Measurements from ENCODE around the gene PRKAG1. TPM values are rescaled to one million over a fixed set of nuclear protein-coding genes. Genes with fewer than 3 reads are reported as not detected.

PRKAG1 gene
- total and polyA plus RNA-seq, 10 of the 15 experiments (the other 5 are each of a cell fraction or from before 2014, with no cell fraction given), result 44.5 to 91.6 (median 60.9) TPM

- intact Hi-C loops (cut with micrococcal nuclease; ENCODE audit: unreplicated experiment) (no loop called here), in situ Hi-C loops (cut with MboI) (no loop called here)
- CTCF ChIA-PET, result interaction anchor here (1.2 to 1.7 kb wide), 3 partner anchors 11 to 56 kb away, joined by 4 to 6 read pairs (median 4); no protein-coding TSS in a partner anchor
- no peak for FAIRE-seq
- no peaks in the 10 kb centered on the region for H3K9me3 ChIP-seq (replicated peaks; ENCODE audit: control insufficient read depth, insufficient read depth, low read length)
- no TSS peak for BruUV-seq (replicated peaks)
- H3K4me2 ChIP-seq (ENCODE audit: control insufficient read depth, insufficient read depth), result no peak overlapping the region
- ATAC-seq, result no peak
- SMC1A ChIA-PET (ENCODE audit: uncharacterized antibody, unreplicated experiment), result interaction anchor here (1.2 kb wide), 1 partner anchor 52 kb away, joined by 6 read pairs; no protein-coding TSS in a partner anchor
- H3K4me3 ChIP-seq, result no peak overlapping the region
- H3K4me1 ChIP-seq (ENCODE audit: control insufficient read depth, insufficient read depth, low read length), result no peaks in the 10 kb centered on the region
- no peak overlapping the region for H3K9ac ChIP-seq (ENCODE audit: control insufficient read depth, insufficient read depth, low read length)
- RAD21 ChIA-PET (ENCODE audit: unreplicated experiment), result interaction anchor here (1.0 kb wide), 1 partner anchor 14 kb away, joined by 3 read pairs; no protein-coding TSS in a partner anchor
- no peaks in the 10 kb centered on the region; the same call in none of the 2 replicates for H3K79me2 ChIP-seq (ENCODE audit: control insufficient read depth, insufficient read depth, low read length)
- no peak overlapping the region for H3K27ac ChIP-seq (ENCODE audit: control insufficient read depth, insufficient read depth)
- 83% methylated on average over 10 of the region's 10 CpGs for WGBS (ENCODE audit: insufficient coverage, insufficient replicate concordance, low lambda C conversion rate, missing lambda C conversion rate)
- POLR2A ChIA-PET, result interaction anchor here (0.6 kb wide), 1 partner anchor 21 kb away, joined by 3 read pairs; the partner anchor contains the start of gene RHEBL1
- H4K20me1 ChIP-seq (ENCODE audit: control insufficient read depth, insufficient read depth), result peaks cover 11% of the 10 kb centered on the region
- no peaks in the 10 kb centered on the region for H3K27me3 ChIP-seq (replicated peaks in 1 of 2; ENCODE audit: control insufficient read depth in 2 of 2, insufficient read depth in 2 of 2, low read length in 1 of 2)
- DNase-seq (ENCODE audit: low read depth, low spot score), result no peak
- no peak overlapping the region for H2AFZ ChIP-seq (ENCODE audit: control insufficient read depth, low read depth, low read length)
- peaks cover 54 to 74% of the 10 kb centered on the region in 2 experiments for H3K36me3 ChIP-seq (ENCODE audit: control insufficient read depth in 2 of 2, insufficient read depth in 2 of 2, low read length in 1 of 2)
- TF ChIP-seq ZSCAN29 (IDR thresholded peaks at IDR 0.05) (no peak), JUND (IDR thresholded peaks at IDR 0.05; ENCODE audit: low read depth, low read length) (no peak), PAX5 (IDR thresholded peaks at IDR 0.05; ENCODE audit: borderline replicate concordance, low read depth, low read length) (no peak), GATAD2B (conservative IDR thresholded peaks at IDR 0.05; ENCODE audit: low read depth) (no peak), E2F4 (IDR thresholded peaks at IDR 0.05; ENCODE audit: low read depth, low read length) (no peak), RAD51 (IDR thresholded peaks at IDR 0.05) (no peak), RFX5 (IDR thresholded peaks at IDR 0.05; ENCODE audit: low read depth, low read length) (no peak), MYB (IDR thresholded peaks at IDR 0.05; ENCODE audit: borderline replicate concordance, low read depth, low read length) (no peak), CBX5 (IDR thresholded peaks at IDR 0.05; ENCODE audit: low read depth) (no peak), TCF3 (IDR thresholded peaks at IDR 0.05; ENCODE audit: borderline replicate concordance, insufficient read depth, low read depth, low read length) (no peak), JUNB (IDR thresholded peaks at IDR 0.05) (no peak), E2F8 (IDR thresholded peaks at IDR 0.05; ENCODE audit: low read depth, partially characterized antibody) (no peak), POLR2AphosphoS2 (IDR thresholded peaks at IDR 0.05; ENCODE audit: low read depth, low read length) (no peak), CBX3 (IDR thresholded peaks at IDR 0.05; ENCODE audit: borderline replicate concordance, low read depth) (no peak), SMC3 (IDR thresholded peaks at IDR 0.05; ENCODE audit: borderline replicate concordance, low read length) (no peak), CHD1 (IDR thresholded peaks at IDR 0.05; ENCODE audit: low read depth, low read length) (no peak), ETV6 (conservative IDR thresholded peaks at IDR 0.05 in 1 of 2, IDR thresholded peaks at IDR 0.05 in 1 of 2; ENCODE audit: borderline replicate concordance in 1 of 2, low read depth in 1 of 2) (no peak)
- TF ChIP-seq, protein P1, sequence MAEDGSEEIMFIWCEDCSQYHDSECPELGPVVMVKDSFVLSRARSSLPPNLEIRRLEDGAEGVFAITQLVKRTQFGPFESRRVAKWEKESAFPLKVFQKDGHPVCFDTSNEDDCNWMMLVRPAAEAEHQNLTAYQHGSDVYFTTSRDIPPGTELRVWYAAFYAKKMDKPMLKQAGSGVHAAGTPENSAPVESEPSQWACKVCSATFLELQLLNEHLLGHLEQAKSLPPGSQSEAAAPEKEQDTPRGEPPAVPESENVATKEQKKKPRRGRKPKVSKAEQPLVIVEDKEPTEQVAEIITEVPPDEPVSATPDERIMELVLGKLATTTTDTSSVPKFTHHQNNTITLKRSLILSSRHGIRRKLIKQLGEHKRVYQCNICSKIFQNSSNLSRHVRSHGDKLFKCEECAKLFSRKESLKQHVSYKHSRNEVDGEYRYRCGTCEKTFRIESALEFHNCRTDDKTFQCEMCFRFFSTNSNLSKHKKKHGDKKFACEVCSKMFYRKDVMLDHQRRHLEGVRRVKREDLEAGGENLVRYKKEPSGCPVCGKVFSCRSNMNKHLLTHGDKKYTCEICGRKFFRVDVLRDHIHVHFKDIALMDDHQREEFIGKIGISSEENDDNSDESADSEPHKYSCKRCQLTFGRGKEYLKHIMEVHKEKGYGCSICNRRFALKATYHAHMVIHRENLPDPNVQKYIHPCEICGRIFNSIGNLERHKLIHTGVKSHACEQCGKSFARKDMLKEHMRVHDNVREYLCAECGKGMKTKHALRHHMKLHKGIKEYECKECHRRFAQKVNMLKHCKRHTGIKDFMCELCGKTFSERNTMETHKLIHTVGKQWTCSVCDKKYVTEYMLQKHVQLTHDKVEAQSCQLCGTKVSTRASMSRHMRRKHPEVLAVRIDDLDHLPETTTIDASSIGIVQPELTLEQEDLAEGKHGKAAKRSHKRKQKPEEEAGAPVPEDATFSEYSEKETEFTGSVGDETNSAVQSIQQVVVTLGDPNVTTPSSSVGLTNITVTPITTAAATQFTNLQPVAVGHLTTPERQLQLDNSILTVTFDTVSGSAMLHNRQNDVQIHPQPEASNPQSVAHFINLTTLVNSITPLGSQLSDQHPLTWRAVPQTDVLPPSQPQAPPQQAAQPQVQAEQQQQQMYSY (CRISPR knock-in tag; IDR thresholded peaks at IDR 0.05), result no peak
These were observed 30.4 kb upstream of the PRKAG1 start for GRCh38 chr12:49048953-49049352.

Data from GM12878 (cell line).